Right atrium auricular region (tissue), 2 donors: ENCODE results near the gene RUVBL2. TPM values are rescaled to one million over a fixed set of nuclear protein-coding genes. Genes with fewer than 3 reads are reported as not detected.
A peak's percentile ranks its signal among the peaks of the same experiment; 100 is the strongest.
"Not testable (repeated sequence)": the region's sequence is repeated elsewhere in the genome, so short reads cannot be mapped to it uniquely, and the experiment has no call there.

Experiments used
- DNase-seq: peaks from one replicate; pipeline ENCODE4 v3.0.0-alpha.2; 2019; ENCODE audit warnings: low spot score
- H3K27ac ChIP-seq, 2 donors: fragments of 200-600 bp; sonication (generic); 1 replicate in 1 of 2; 2 replicates in 1 of 2; pipeline ENCODE4 v1.5.1; 2016 to 2019
- H3K27me3 ChIP-seq, 2 donors: fragments of 200-600 bp; sonication (generic); one replicate each; pipeline versions ENCODE4 v1.5.1 to v1.6.0; 2017 to 2019
- H3K36me3 ChIP-seq: fragments of 200-600 bp; sonication (generic); one replicate; pipeline ENCODE4 v1.5.1; 2016
- H3K4me1 ChIP-seq, 2 donors: fragments of 200-600 bp; sonication (generic); one replicate each; pipeline versions ENCODE4 v1.5.1 to v1.6.0; 2017 to 2019
- H3K4me3 ChIP-seq, 2 donors: fragments of 200-600 bp; sonication (generic); 1 replicate in 1 of 2; 2 replicates in 1 of 2; pipeline ENCODE4 v1.5.1; 2017 to 2019; ENCODE audit warnings: mild to moderate bottlenecking in 1 of 2, moderate library complexity in 1 of 2
- H3K9me3 ChIP-seq, 2 donors: fragments of 200-600 bp; sonication (generic); one replicate each; pipeline ENCODE4 v1.5.1; 2019
- CTCF ChIP-seq, 2 donors: fragments of 200-600 bp; sonication (generic); IDR thresholded peaks; one replicate each; pipeline ENCODE4 v1.5.1; 2019; ENCODE audit warnings: antibody characterized with exemption in 2 of 2
- total RNA-seq, 2 donors: library from RNA; depleted of rRNA; stranded (reverse); fragments of >200 nt; gene quantifications; one replicate each; pipeline ENCODE4 v1.1.0, GENCODE V29; 2016

The RUVBL2 gene
- total RNA-seq, 2 donors from 2014 or later = 49.1 to 87.7 TPM

- H3K27me3 ChIP-seq = no peaks in the 10 kb centered on the region
- H3K36me3 ChIP-seq = no peaks in the 10 kb centered on the region
- no peak for DNase-seq
- peak; percentile 26 to 68 for TF ChIP-seq CTCF (IDR thresholded peaks at IDR 0.05)
- no peaks in the 10 kb centered on the region for H3K9me3 ChIP-seq
- H3K4me1 ChIP-seq = peaks cover 0 to 19% of the 10 kb centered on the region in 2 donors
- H3K27ac ChIP-seq = peak overlapping the region in 1 of 2 donors; percentile 35
- peak overlapping the region; percentile 38 to 51 for H3K4me3 ChIP-seq
Observed at GRCh38 chr19:49056101-49056901, 62.6 kb downstream of the RUVBL2 start.

- not testable (repeated sequence) for H3K9me3 ChIP-seq, H3K27me3 ChIP-seq, DNase-seq, H3K36me3 ChIP-seq
- Histone ChIP-seq H3K4me3 (peak overlapping the region; percentile 38 to 51), H3K27ac (peak overlapping the region in 1 of 2 donors; percentile 35), H3K4me1 (peaks cover 0 to 19% of the 10 kb centered on the region in 2 donors)
Observed at GRCh38 chr19:49056902-49057596, 63.4 kb downstream of the RUVBL2 start.

- peak; percentile 63 for DNase-seq
- Histone ChIP-seq H3K4me3 (peak within 1 kb of the TSS; percentile 38 to 51), H3K9me3 (no peaks in the 10 kb centered on the region), H3K36me3 (no peaks in the 10 kb centered on the region), H3K27me3 (no peaks in the 10 kb centered on the region), H3K4me1 (peaks cover 0 to 19% of the 10 kb centered on the region in 2 donors), H3K27ac (peak within 1 kb of the TSS in 1 of 2 donors; percentile 35)
- TF ChIP-seq CTCF (IDR thresholded peaks at IDR 0.05) = no peak
Observed at GRCh38 chr19:49057636-49058234, 64.0 kb downstream of the RUVBL2 start, which contains the start of gene CGB7. TSS of gene CGB7 (minus strand) at chr19:49057749. CDS start at chr19:49055375, 2,374 bp downstream.

- Histone ChIP-seq H3K4me3 (no peak overlapping the region), H3K4me1 (peaks cover 0 to 19% of the 10 kb centered on the region in 2 donors), H3K27me3 (no peaks in the 10 kb centered on the region), H3K36me3 (no peaks in the 10 kb centered on the region), H3K9me3 (no peaks in the 10 kb centered on the region), H3K27ac (no peak overlapping the region)
- TF ChIP-seq CTCF (IDR thresholded peaks at IDR 0.05) = no peak
- no peak for DNase-seq
Observed at GRCh38 chr19:49058562-49058961, 64.9 kb downstream of the RUVBL2 start.

GRCh38 chr19:49059053-49059452 is 65.4 kb downstream of the RUVBL2 start:
- peaks cover 0 to 19% of the 10 kb centered on the region in 2 donors for H3K4me1 ChIP-seq
- no peaks in the 10 kb centered on the region for H3K27me3 ChIP-seq
- H3K36me3 ChIP-seq = no peaks in the 10 kb centered on the region
- H3K27ac ChIP-seq = no peak overlapping the region
- no peak for DNase-seq
- no peak overlapping the region for H3K4me3 ChIP-seq
- H3K9me3 ChIP-seq = no peaks in the 10 kb centered on the region
- no peak for TF ChIP-seq CTCF (IDR thresholded peaks at IDR 0.05)

GRCh38 chr19:49061000-49061399 is 67.3 kb downstream of the RUVBL2 start:
- no peaks in the 10 kb centered on the region for H3K27me3 ChIP-seq
- DNase-seq = no peak
- H3K36me3 ChIP-seq = no peaks in the 10 kb centered on the region
- H3K27ac ChIP-seq = no peak overlapping the region
- no peak for TF ChIP-seq CTCF (IDR thresholded peaks at IDR 0.05)
- H3K9me3 ChIP-seq = no peaks in the 10 kb centered on the region
- peaks cover 0 to 36% of the 10 kb centered on the region in 2 donors for H3K4me1 ChIP-seq
- no peak overlapping the region for H3K4me3 ChIP-seq
